ENCODE results near the gene VSIG10L2.

Gene VSIG10L2

DNA sequence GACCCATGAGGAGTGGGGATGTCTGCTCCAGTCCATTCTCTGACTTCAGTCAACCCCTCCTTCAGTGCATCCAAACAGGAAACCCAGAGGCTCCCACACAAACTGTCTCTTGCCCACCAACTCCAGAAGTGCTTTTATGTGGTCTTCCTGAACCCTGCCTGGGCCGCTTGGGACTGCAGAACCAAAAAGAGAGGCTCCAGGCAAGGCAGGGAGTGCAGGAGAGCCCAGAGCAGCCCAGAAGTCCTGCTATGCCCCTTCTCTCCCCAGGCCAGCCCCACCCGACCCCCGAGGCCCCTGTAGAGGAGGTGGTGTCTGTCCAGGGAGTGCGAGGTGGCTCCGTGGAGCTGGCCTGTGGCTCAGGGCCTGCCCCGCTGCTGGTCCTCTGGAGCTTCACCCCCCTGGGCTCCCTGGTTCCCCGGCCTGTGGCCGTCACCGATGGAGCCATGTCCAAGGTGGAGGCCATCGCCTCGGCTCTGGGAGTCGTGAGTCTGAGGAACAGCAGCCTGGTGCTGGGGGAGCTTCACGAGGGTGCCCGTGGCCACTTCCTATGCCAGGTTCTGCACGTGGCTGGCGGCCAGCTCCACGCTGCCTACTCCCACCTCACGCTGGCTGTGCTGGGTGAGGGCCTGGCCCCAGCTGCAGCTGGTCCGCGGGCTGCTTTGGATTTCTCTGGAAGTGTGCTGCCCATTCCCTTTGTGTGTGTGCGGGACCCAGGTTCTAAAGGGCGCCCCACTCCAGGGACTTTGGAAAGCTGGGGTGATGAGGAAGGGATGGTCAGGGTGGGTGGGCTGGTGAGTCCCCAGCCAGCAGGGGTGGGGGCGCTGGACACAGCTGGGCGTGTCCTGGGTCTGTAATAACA, 1.8 kb downstream of the VSIG10L2 start:
- no peak for DNase-seq (ENCODE audit: extremely low read depth, low read depth)
- TF ChIP-seq, protein P1, sequence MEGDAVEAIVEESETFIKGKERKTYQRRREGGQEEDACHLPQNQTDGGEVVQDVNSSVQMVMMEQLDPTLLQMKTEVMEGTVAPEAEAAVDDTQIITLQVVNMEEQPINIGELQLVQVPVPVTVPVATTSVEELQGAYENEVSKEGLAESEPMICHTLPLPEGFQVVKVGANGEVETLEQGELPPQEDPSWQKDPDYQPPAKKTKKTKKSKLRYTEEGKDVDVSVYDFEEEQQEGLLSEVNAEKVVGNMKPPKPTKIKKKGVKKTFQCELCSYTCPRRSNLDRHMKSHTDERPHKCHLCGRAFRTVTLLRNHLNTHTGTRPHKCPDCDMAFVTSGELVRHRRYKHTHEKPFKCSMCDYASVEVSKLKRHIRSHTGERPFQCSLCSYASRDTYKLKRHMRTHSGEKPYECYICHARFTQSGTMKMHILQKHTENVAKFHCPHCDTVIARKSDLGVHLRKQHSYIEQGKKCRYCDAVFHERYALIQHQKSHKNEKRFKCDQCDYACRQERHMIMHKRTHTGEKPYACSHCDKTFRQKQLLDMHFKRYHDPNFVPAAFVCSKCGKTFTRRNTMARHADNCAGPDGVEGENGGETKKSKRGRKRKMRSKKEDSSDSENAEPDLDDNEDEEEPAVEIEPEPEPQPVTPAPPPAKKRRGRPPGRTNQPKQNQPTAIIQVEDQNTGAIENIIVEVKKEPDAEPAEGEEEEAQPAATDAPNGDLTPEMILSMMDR (IDR thresholded peaks at IDR 0.05; ENCODE audit: low read depth, low read length, missing control alignments): no peak
- no peak overlapping the region for H3K4me3 ChIP-seq (replicated peaks; ENCODE audit: low read depth, low read length)

DNA sequence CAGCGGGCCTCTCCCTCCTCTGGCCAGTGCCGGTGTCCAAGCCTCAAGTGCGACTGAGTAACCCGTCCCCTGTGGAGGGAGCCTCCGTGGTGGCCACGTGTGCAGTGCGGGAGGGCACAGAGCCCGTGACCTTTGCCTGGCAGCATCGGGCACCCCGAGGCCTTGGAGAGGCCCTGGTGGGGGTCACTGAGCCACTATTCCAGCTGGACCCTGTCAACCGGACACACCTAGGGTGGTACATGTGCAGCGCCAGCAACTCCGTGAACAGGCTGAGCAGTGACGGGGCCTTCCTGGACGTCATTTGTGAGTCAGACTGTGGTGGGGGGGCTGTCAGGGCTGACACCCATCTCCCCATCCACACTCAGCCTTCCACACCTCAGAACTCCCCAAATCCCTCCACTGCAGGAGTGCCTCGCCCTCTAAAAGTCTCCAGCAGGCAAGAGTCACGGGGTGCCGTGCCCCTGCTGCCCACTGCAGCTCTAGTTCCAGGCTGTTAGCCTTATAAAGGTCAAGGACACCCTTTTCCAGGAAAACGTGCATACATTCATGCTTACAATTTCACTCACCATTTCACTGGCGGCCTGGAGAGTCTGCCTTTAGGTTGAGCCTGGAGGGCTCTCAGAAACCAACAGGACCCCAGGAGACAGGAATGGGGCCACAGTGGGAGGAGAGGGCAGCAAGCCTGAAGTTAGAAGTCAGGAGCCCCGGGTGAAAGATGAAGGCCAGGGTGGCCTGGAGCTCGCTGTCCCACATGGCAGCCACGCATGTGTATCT, 2.6 kb downstream of the VSIG10L2 start:
- TF ChIP-seq, protein P1 (IDR thresholded peaks at IDR 0.05; ENCODE audit: low read depth, low read length, missing control alignments): no peak
- DNase-seq (ENCODE audit: extremely low read depth, low read depth): no peak
- H3K4me3 ChIP-seq (replicated peaks; ENCODE audit: low read depth, low read length): no peak overlapping the region

DNA sequence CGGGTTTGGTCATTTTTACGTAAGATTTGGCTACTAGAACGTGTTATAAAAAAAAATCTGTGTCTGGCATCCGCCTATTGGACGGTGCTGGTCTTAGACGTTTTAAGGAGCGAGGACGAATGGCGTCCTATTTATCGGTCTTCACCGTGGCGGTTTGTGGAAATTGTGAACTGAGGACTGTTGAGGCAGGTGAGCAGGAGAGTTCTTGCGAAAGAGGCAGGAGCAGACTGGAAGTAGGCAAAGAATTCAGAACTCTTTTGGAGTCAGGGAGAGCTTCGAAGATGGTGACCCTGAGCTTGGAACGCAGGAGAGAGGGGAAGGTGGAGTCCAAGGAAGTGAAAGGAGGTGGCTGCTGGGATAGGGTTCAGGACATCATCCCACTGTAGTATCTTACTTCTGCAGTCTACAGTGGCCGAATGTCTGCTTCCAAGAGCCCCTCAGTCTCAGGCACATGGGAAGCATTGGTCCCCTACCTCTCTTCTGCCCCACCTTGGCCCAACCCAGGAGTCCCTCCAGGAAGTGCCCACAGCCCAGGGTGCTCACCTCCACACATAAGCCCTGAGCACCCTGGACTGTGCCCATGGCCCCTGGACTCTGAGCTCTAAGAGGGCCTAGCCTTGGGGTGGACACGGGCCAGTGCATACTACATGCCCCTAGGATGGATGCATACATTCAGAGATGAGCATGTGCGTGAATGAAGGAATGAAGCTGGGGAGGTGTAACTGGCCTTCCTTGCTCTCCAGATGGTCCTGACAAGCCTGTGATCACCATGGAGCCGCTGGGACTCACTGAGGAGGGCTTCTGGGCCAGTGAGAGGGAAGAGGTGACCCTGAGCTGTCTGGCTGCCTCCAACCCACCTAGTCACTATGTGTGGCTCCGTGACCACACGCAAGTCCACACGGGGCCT, 3.7 kb downstream of the VSIG10L2 start:
- DNase-seq (ENCODE audit: extremely low read depth, low read depth): no peak
- TF ChIP-seq, protein P1 (IDR thresholded peaks at IDR 0.05; ENCODE audit: low read depth, low read length, missing control alignments): no peak
- H3K4me3 ChIP-seq (replicated peaks; ENCODE audit: low read depth, low read length): no peak overlapping the region

DNA sequence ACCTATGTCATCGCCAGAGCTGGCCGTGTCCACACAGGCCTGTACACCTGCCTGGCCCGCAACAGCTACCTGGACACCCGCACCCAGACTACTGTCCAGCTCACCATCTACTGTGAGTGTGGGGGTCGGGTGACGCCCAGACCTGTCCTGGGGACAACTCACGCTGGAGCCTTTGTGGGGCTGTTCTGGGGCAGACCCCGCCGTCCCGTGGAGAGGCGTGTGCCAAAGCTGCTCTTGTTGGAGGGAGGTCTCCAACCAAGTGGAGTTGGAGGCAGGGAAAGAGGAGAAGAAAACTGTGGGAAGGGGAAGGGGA, 4.3 kb downstream of the VSIG10L2 start:
- TF ChIP-seq, protein P1 (IDR thresholded peaks at IDR 0.05; ENCODE audit: low read depth, low read length, missing control alignments): no peak
- H3K4me3 ChIP-seq (replicated peaks; ENCODE audit: low read depth, low read length): no peak overlapping the region
- no peak for DNase-seq (ENCODE audit: extremely low read depth, low read depth)

DNA sequence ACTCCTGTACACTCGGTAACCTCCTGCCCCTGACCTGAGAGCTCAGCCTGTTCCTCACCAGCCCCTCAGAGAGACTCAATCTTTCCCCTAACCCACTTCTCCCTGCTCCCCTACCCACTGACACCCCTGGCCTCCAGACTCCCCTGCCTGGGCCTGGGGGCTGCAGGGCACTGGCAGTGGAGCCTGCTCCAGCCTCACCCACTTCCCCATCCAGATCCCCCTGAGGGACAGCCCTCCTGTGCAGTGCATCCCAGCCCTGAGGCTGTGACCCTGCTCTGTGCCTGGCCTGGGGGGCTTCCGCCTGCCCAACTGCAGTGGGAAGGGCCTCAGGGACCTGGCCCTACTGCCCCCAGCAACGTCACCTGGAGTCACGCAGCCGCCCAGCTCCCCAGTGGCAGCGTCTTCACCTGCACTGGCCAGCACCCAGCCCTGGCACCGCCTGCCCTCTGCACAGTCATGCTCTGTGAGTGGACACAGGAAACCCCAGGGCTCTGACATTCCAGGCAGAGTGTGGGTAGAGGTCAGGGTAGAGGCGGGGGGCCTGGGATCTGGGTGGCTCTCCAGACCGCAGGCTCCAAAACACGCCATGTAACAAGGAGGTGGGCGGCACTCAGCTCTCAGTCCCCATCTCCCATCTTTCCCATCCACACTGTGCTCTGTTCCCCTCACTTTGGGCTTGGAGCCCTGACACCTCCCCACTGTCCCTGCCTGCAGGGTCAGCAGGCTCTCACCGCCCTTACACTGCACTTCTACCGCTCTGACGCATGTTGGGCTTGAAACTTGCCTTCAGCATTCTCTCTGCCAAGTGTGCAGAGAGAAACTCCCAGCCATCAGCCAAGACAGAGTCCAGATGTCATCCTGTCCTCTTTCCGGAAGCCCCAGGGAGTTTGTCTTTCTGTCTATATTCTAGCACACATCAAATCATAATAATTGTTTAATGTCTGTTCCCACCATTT, 5.1 kb downstream of the VSIG10L2 start:
- H3K4me3 ChIP-seq (replicated peaks; ENCODE audit: low read depth, low read length): no peak overlapping the region
- no peak for DNase-seq (ENCODE audit: extremely low read depth, low read depth)
- TF ChIP-seq, protein P1 (IDR thresholded peaks at IDR 0.05; ENCODE audit: low read depth, low read length, missing control alignments): no peak
